ENCODE measurements around the gene UCKL1. TPM values are rescaled to one million over a fixed set of nuclear protein-coding genes. Genes with fewer than 3 reads are reported as not detected.

UCKL1 gene
- total RNA-seq, 1 donor from 2014 or later, result 50.1 TPM

DNA sequence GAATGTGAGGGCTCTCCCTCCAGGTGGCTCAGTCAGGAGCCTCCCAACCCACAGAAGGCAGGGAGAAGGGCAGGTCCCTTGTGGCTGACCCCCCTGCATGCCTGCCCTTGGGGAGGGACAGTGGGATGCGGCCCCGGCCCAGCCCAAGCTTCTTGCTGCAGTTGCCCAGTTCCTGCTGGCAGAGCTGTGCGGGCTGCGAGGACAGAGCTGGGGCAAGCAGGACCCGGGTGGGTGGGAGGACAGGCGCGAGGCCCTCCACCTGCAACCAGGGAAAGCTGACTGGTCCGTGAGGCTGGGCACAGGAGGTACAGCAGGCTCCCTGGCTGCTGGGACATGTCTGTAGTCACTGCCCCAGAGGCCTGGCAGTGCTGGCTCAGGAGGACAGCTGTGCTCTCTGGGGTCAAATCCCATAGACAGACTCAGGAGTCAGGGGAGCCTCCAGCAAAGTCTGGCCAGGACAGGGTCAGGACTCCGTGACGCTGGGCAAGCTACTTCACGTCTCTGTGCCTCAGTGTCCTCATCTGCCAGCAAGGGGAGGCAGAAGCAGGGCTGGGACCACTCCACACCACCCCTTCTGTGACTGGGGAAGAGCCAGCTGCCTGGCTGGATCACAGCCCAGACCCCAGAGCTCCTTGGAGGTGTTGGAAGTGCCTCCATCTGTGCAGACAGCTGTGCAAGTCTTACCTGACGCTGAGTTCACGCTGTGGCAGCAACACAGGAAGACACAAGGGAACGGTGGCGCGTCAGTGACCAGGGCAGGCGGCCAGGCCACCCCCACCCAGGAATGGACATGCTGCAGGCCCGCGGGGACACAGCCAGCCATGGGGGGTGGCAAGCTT, 13.0 kb downstream of the UCKL1 start:
- no peak overlapping the region for H3K4me3 ChIP-seq
- peak overlapping the region; percentile 61 for H3K27ac ChIP-seq
- H3K36me3 ChIP-seq, result peaks cover 0 to 71% of the 10 kb centered on the region in 2 donors
- intact Hi-C loops (cut with DNase I), result no loop called here
- DNase-seq (ENCODE audit: extremely low spot score in 2 of 2), result no peak
- H3K9me3 ChIP-seq, result no peaks in the 10 kb centered on the region
- peaks cover 40% of the 10 kb centered on the region for H3K4me1 ChIP-seq
- TF ChIP-seq, protein P1, sequence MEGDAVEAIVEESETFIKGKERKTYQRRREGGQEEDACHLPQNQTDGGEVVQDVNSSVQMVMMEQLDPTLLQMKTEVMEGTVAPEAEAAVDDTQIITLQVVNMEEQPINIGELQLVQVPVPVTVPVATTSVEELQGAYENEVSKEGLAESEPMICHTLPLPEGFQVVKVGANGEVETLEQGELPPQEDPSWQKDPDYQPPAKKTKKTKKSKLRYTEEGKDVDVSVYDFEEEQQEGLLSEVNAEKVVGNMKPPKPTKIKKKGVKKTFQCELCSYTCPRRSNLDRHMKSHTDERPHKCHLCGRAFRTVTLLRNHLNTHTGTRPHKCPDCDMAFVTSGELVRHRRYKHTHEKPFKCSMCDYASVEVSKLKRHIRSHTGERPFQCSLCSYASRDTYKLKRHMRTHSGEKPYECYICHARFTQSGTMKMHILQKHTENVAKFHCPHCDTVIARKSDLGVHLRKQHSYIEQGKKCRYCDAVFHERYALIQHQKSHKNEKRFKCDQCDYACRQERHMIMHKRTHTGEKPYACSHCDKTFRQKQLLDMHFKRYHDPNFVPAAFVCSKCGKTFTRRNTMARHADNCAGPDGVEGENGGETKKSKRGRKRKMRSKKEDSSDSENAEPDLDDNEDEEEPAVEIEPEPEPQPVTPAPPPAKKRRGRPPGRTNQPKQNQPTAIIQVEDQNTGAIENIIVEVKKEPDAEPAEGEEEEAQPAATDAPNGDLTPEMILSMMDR (IDR thresholded peaks at IDR 0.05), result no peak
- TF ChIP-seq POLR2A (IDR thresholded peaks at IDR 0.05) (no peak), POLR2AphosphoS5 (IDR thresholded peaks at IDR 0.05; ENCODE audit: insufficient read depth in 1 of 2, low read depth in 1 of 2) (no peak)
- no peaks in the 10 kb centered on the region for H3K27me3 ChIP-seq

DNA sequence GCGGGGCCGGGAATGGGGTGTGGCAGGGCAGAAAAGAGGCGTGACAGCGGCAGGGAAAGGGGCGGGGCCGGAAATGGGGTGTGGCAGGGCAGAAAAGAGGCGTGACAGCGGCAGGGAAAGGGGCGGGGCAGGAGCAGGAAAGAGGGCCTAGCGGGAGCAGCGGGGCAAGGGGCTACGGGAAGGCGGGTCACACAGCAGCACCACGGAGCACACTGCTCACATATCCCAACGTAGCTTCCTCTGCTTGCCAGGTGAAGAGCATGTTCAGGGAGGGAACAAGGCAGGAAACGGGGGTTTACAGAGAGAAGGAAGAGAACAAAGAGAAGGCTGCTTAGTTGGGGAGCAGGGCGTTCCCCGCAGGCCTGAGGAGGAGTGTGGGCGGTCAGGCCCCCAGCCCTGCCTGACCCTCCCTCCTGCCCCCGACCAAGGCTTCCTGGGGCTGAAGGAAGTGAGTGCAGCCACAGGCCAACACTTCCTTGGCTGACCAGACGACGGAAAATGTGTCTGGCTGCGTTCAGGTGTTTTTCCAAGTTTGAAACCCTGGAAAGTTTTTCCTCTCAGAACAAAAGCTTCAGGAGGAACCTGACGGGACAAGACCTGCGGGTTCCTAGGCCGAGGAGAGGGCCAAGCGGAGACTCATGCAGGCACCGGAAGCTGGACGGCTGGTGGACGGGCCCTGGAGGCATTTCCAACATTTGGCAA, 13.8 kb downstream of the UCKL1 start:
- Histone ChIP-seq H3K27me3 (no peaks in the 10 kb centered on the region), H3K4me1 (peaks cover 32% of the 10 kb centered on the region), H3K27ac (peak overlapping the region; percentile 61), H3K4me3 (no peak overlapping the region), H3K9me3 (no peaks in the 10 kb centered on the region), H3K36me3 (peaks cover 0 to 71% of the 10 kb centered on the region in 2 donors)
- intact Hi-C loops (cut with DNase I), result no loop called here
- TF ChIP-seq POLR2AphosphoS5 (IDR thresholded peaks at IDR 0.05; ENCODE audit: insufficient read depth in 1 of 2, low read depth in 1 of 2), result peak in 1 of 2 donors; percentile 39
- TF ChIP-seq, protein P1 (IDR thresholded peaks at IDR 0.05), result no peak
- no peak for DNase-seq (ENCODE audit: extremely low spot score in 2 of 2)

DNA sequence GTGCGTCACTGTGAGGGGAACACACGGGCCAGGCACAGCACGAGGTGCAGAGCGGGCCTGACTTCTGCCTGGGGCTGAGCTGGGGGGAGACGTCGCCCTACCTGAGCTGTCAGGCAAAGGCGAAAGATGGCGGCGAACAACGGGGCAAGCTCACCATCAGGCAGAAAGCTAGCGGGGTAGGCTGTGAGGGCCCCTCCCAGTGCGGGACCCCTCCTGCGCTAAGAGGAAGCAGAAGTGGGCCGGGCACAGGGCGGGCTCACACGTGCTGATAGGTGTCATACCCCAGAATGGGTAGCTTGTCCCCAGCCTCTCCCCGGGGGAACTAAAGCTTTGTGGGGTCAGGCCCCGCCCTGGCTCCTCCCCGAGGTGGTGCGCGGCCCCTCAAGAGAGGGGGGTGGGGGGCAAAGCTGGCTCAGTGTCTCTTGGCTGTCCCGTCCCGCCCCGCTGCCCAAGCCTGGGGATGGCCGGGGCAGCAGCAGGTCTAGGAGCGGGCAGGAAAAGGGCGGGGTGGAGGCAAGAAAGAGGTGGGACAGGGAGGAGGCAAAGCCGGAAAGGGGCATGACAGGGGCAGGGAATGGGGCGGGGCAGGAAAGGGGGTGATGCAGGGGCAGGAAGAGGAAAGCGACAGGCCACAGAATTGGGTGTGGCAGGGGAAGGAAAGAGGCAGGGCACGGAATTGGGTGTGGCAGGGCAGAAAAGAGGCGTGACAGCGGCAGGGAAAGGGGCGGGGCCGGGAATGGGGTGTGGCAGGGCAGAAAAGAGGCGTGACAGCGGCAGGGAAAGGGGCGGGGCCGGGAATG, 14.7 kb downstream of the UCKL1 start:
- Histone ChIP-seq H3K4me3 (no peak overlapping the region), H3K9me3 (no peaks in the 10 kb centered on the region), H3K27me3 (no peaks in the 10 kb centered on the region), H3K36me3 (peaks cover 0 to 71% of the 10 kb centered on the region in 2 donors), H3K4me1 (peaks cover 26% of the 10 kb centered on the region), H3K27ac (peak overlapping the region; percentile 44)
- intact Hi-C loops (cut with DNase I), result no loop called here
- DNase-seq (ENCODE audit: extremely low spot score in 2 of 2), result no peak
- TF ChIP-seq POLR2A (IDR thresholded peaks at IDR 0.05), result no peak
- TF ChIP-seq POLR2AphosphoS5 (IDR thresholded peaks at IDR 0.05; ENCODE audit: insufficient read depth in 1 of 2, low read depth in 1 of 2), result no peak
- TF ChIP-seq, protein P1 (IDR thresholded peaks at IDR 0.05), result no peak

DNA sequence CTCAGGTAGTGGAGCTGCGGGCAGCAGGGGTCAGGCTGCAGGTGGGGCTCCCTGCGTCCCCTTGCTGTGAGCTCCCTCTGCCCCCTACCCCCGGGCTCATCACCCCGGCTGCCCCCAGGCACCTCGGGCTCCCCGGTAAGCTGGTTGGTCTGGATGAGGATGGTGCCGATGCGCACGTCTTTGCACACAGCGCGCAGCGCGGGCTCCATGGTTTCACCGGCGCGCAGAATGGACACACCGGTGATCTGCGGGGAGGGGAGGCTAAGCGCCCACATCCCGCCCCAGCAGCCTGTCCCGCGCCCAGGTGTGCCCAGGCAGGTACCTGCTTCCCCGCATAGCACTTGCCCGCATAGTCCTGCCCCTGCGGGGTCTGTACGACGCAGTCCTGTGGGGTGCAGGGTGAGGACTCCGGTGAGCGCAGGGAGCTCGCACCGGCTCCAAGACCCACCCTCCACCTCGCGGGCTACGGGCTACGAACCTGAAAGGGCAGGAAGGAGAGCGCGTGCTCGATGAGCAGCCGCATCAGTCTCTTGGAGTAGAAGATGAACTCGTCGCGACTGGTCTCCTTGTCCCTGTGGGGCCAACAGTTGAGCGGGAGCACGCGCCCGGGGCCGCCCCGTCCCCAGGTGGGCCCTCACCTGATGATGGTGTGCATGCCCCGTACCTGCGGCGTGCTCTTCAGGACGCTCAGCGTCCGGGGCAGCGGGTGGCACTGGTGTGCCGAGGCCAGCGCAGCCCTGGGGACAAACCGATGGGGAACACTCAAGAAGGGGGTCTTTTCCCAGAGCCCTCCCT, 15.5 kb downstream of the UCKL1 start:
- Histone ChIP-seq H3K36me3 (peaks cover 0 to 63% of the 10 kb centered on the region in 2 donors), H3K27ac (no peak overlapping the region)

More for the DNA sequence above, 15.5 kb downstream of the UCKL1 start:
- Histone ChIP-seq H3K9me3 (no peaks in the 10 kb centered on the region), H3K4me1 (peaks cover 26% of the 10 kb centered on the region), H3K4me3 (no peak overlapping the region), H3K27me3 (no peaks in the 10 kb centered on the region)
- TF ChIP-seq, protein P1 (IDR thresholded peaks at IDR 0.05), result no peak
- TF ChIP-seq POLR2AphosphoS5 (IDR thresholded peaks at IDR 0.05; ENCODE audit: insufficient read depth in 1 of 2, low read depth in 1 of 2) (no peak), POLR2A (IDR thresholded peaks at IDR 0.05) (no peak)
- intact Hi-C loops (cut with DNase I), result no loop called here
- DNase-seq (ENCODE audit: extremely low spot score in 2 of 2), result no peak
